GM20431 (cell line): ENCODE data around the gene STRIP2.
"Not testable (repeated sequence)": the region's sequence is repeated elsewhere in the genome, so short reads cannot be mapped to it uniquely, and the experiment has no call there.

Experiments
- in situ Hi-C: fragments of 300-500 bp; cut with MseI, MboI; formaldehyde crosslinking; loops from one replicate; pipeline ENCODE4 v1.15.0; 2020; ENCODE audit warnings: low sequenced_read_pairs; ENCODE audit not compliant: unreplicated experiment

Gene STRIP2

GRCh38 chr7:129522088-129522970 lies 88.1 kb downstream of the STRIP2 start:
- in situ Hi-C loops, result no loop called here

DNA sequence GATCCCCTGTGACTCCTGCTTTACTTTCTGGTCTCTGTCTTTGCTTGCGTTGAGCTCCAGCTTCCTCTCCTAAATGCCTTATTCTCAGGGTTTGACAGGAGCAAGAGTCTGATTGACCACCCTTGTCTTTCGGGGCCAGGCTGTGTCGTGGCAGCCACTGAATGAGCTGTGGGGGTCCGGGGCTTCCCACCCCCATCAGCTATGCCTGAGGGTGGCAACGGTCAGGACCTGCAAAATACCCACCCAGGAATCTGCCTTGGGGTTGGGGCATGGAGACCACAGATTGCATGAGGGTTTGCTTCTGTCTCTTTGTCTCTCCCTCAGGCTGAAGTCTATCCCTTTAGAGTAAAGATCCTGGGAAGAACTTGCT lies 88.7 kb downstream of the STRIP2 start:
- in situ Hi-C loops, result no loop called here

- in situ Hi-C loops, result no loop called here
Measured at GRCh38 chr7:129523924-129524323, 89.7 kb downstream of the STRIP2 start.

DNA sequence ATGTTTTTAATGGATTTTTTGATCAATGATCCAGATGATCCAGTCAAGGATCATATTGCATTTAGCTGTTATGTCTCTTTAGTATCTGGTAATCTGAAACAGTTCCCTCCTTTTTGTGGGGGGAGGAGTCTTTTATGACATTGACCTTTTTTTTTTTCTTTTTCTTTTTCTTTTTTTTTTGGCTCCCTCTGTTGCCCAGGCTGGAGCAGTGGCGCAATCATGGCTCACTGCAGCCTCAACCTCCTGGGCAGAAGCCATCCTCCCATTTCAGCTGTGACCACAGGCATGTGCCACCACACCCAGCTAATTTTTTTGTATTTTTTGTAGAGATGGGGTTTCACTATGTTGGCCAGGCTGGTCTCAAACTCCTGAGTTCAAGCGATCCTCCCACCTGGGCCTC lies 90.2 kb downstream of the STRIP2 start:
- in situ Hi-C loops, result not testable (repeated sequence)

- in situ Hi-C loops, result no loop called here
Measured at GRCh38 chr7:129525225-129525862, 91.1 kb downstream of the STRIP2 start.

DNA sequence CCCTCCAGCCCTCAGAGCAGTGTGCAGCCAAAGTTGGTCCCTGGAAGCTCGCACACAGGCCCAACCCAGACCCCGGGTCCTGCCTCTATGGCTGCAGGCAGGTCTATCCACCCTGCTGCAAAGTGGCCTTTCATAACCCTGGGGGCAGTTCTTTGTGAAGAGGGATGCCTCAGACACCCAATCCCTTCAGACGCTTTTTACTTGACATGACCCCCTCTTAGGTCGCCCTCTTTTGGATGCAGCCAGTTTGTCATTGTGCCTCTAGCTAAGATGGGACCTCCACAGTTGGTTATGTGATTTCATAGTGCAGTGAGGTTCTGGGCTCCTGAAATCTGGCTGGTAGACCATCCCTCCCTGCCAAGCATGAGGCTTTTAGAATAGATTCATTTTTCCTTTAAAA lies 95.4 kb downstream of the STRIP2 start:
- in situ Hi-C loops, result no loop called here

DNA sequence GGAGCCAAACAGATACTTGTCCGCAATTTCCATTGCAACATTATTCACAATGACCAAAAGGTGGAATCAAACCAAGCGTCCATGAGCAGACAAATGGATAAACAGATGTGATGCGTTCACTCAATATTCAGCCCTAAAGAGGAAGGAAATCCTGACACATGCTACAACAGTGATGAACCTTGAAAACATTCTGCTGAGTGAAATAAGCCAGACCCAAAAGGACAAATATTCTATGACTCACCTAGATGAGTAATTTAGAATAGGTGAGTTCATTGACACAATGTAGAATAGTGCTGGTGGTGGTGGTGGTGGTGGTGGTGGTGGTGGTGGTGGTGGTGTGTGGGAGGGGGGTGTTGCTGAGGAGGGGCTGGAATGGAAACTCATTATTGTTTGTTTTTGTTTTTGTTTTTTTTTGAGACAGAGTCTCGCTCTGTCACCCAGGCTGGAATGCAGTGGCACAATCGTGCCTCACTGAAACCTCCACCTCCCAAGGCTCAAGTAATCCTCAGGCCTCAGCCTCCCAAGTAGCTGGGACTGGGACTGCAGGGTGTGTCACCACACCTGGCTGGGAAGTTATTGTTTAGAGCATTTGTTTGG lies 96.7 kb downstream of the STRIP2 start:
- in situ Hi-C loops, result no loop called here

DNA sequence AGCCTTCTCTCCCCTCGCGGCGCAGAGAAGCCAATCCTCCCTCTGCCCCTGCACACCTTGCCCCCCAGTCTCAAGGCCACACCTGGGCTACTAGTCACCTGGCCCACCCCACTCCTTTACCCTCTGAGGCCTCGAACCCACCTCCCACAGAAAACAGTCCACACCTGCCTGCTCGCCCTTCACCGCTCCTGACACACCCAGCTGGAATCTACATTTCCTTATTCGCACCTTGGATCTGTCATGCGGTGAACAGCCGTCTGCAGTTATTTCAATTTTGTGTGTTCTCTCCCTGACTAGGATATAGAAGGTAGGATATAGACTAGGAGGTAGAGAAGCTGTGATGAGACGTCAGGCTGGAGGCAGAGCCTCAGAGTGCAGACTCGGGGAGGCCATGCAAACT lies 97.5 kb downstream of the STRIP2 start:
- in situ Hi-C loops, result no loop called here

DNA sequence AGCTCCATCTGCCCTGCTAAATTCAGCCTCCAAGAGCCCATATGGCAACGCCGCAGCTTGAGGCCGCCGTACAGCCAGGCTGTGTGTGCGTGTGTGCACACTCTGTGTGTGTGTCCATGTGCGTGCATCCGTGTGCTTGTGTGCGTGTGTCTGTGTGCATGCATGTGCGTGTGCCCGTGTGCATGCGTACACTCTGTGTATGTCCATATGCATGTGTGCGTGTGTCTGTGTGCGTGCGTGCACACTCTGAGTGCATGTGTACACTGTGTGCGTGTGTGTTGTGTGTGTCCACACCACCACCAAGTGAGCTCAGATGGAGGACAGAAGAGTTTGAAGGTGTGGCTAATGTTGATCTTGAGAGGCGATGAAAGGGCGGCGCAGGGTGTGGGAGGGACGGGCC lies 98.1 kb downstream of the STRIP2 start:
- in situ Hi-C loops, result no loop called here

DNA sequence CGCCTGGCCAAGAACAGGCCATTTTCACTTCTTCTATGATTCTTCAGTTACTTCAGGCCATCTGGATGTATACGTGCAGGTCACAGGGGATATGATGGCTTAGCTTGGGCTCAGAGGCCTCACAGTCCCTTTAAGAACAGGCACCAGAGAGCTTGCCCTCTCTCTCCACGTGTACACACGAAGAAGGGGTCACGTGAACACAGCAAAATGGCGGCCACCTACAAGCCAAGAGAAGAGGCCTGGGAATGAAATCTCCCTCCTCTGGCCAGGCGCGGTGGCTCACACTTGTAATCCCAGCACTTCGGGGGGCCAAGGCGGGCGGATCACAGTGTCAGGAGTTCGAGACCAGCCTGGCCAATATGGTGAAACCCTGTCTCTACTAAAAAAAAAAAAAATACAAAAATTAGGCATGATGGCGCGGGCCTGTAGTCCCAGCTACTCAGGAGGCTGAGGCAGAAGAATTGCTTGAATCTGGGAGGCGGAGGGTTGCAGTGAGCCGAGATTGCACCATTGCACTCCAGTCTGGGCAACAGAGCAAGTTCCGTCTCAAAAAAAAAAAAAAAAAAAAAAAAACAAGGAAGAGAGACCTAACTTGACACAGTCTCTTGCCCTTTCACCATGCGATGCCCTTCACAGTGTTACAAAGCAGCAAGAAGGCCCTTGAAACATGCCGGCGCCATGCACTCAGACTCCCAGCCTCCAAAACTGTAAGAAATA lies 100.5 kb downstream of the STRIP2 start:
- in situ Hi-C loops, result not testable (repeated sequence)

DNA sequence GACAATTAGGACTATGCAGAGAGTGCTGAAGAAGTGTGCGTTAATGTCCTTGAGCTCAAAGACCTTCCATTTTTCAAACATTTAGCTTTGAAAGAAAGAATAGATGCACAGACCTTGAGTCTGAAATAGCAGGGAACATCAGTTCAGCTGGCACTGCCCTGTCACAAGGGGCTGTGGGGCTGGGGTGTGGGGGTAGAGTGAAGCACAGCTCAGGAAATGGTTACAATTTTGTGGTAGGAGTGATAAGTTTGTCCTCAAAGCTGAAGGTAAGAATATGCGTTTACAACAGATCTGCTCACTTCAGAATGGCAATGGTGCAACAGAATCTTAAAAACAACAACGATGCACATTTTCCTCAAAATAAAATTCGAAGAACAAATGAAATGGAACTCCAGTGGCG lies 101.7 kb downstream of the STRIP2 start:
- in situ Hi-C loops, result no loop called here

GRCh38 chr7:129536323-129536722 lies 102.1 kb downstream of the STRIP2 start:
- in situ Hi-C loops, result no loop called here
